ENCODE measurements around the gene ASCC3. TPM values are rescaled to one million over a fixed set of nuclear protein-coding genes. Genes with fewer than 3 reads are reported as not detected.
"Not testable (repeated sequence)": the region's sequence is repeated elsewhere in the genome, so short reads cannot be mapped to it uniquely, and the experiment has no call there.

Gene ASCC3
- total RNA-seq, 2 donors from 2014 or later: 61.7 to 81.6 TPM

DNA sequence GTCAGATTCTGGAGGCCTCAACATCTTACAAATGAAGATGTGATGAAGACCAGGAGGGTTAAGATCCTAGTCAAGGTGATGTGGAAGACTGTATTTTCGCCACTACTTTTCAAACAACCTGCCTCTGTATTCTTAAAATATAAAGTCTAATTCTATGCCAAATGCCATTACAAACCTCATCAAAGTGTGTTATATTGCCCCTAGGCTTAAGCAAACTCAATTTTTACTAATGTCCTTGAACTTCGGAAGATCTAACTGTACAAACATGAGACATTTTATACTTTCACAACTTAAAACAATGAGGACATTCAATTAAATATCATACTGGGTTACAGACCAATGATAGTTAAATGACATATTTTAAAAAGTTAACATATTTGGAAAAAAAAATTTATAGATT lies 19.1 kb downstream of the ASCC3 start:
- Mint-ChIP-seq H3K9me3 (no peaks in the 10 kb centered on the region), H3K36me3 (peaks cover 44% of the 10 kb centered on the region), H3K27me3 (no peaks in the 10 kb centered on the region), H3K27ac (no peak overlapping the region), H3K4me3 (no peak overlapping the region), H3K4me1 (ENCODE audit: low read depth in 2 of 2) (peaks cover 3 to 6% of the 10 kb centered on the region in 2 donors)
- ATAC-seq: no peak
- no peak for DNase-seq (ENCODE audit: low spot score)

DNA sequence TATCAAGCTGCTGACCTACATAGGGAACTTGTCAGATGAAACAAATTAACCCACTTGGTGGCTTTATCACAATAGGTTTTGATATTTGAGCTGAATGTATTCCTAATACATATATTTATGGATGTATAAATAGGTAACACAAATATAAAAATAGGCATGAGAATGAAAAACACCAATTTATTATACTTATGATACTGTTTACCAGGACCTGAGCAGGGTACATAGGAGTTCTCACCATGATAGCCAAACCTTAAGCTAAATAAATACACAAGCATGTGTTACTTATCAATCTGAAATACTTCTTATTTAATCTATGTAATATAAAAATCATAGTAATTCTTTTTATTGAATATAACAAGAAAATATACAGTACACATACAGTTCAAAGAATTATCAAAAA lies 25.0 kb downstream of the ASCC3 start:
- H3K4me3 Mint-ChIP-seq: no peak overlapping the region
- no peaks in the 10 kb centered on the region for H3K27me3 Mint-ChIP-seq
- H3K4me1 Mint-ChIP-seq (ENCODE audit: low read depth in 2 of 2): peaks cover 3 to 6% of the 10 kb centered on the region in 2 donors
- peaks cover 39% of the 10 kb centered on the region for H3K36me3 Mint-ChIP-seq
- DNase-seq (ENCODE audit: low spot score) (no peak), ATAC-seq (no peak)
- no peaks in the 10 kb centered on the region for H3K9me3 Mint-ChIP-seq
- H3K27ac Mint-ChIP-seq: no peak overlapping the region

DNA sequence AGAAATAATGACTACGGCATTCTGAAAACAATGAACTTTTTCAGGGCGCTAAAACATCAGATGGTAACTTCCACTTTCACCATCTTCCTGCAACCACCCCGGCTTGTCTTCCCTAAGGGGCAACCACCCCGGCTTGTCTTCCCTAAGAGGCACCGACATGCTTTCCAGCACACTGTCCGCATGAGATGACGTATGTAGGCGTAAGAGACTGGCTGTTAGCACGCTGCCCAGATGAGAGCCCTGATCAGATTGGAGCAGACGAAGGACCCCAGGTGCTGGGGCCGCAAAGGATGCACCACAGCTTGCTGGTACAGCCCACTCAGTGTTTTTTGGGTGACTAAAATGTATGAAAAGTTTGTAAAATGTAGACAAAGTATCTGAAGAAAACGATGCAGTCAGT lies 29.3 kb downstream of the ASCC3 start:
- peaks cover 6 to 7% of the 10 kb centered on the region in 2 donors for H3K4me1 Mint-ChIP-seq (ENCODE audit: low read depth in 2 of 2)
- peaks cover 18% of the 10 kb centered on the region for H3K36me3 Mint-ChIP-seq
- no peak for ATAC-seq
- H3K27me3 Mint-ChIP-seq: no peaks in the 10 kb centered on the region
- H3K4me3 Mint-ChIP-seq: no peak overlapping the region
- H3K9me3 Mint-ChIP-seq: no peaks in the 10 kb centered on the region
- DNase-seq (ENCODE audit: low spot score): no peak
- no peak overlapping the region for H3K27ac Mint-ChIP-seq

DNA sequence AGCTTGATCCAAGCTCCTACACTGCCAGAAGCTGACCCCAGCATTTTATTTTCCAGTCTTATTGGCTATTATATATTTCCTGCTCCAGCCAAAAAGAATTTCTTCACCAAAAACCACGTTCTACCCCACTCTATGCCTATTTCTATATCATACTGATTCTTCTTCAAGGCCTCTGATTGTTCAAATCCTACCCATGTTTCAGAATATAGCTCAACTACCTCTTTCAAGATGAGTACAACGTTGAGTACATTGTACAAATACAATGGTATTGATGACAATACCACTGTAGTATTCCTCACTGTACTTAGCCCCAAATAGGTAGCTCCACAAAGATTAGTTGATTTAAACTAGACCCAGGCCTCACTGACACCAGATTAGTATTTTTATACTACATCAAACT lies 31.0 kb downstream of the ASCC3 start:
- Mint-ChIP-seq H3K27me3 (no peaks in the 10 kb centered on the region), H3K4me1 (ENCODE audit: low read depth in 2 of 2) (peaks cover 16 to 17% of the 10 kb centered on the region in 2 donors), H3K4me3 (no peak overlapping the region), H3K9me3 (no peaks in the 10 kb centered on the region), H3K36me3 (peaks cover 13% of the 10 kb centered on the region), H3K27ac (no peak overlapping the region)
- no peak for ATAC-seq
- DNase-seq (ENCODE audit: low spot score): no peak

DNA sequence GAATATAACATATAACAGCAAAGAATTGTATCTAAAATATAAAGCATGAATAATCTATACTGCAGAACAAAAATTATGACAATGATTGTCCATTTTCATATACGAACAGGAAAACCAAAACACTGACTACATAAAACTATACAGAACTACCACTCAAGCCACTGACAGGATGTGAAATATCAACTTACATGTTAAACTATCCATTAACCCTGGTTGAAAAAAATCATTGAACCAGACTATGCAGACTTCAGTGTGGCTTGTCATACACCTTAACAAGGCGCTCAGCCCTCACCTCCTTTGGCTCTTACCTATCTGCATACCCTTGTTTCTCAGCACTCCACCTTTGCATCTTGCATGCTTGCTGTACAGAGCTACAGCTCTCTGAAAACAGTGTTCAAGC lies 34.9 kb downstream of the ASCC3 start:
- Mint-ChIP-seq H3K36me3 (peaks cover 13% of the 10 kb centered on the region), H3K4me1 (ENCODE audit: low read depth in 2 of 2) (peaks cover 20 to 28% of the 10 kb centered on the region in 2 donors), H3K4me3 (peak overlapping the region; percentile 1), H3K9me3 (no peaks in the 10 kb centered on the region), H3K27ac (peak overlapping the region in 1 of 2 donors; percentile 13), H3K27me3 (no peaks in the 10 kb centered on the region)
- DNase-seq (ENCODE audit: low spot score) (no peak), ATAC-seq (no peak)

DNA sequence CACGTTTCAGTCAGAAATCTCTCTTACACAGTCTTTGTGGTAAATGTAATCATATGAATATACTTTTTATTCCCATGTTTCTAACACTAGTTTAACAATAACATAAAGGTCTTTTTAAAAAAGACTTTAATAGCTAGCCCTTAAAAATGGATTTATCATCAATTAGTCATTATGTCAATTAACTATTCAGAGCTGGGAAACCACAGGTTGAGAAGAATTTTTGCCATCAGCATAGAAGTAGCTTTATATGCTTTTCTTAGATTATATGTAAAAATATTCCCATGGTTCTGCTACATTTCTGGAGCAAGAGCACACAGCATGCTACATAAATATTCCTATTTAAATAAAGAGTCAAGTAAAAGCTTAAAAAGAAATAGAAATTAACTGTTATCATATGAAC lies 35.5 kb downstream of the ASCC3 start:
- Mint-ChIP-seq H3K27ac (no peak overlapping the region), H3K27me3 (no peaks in the 10 kb centered on the region)

DNA sequence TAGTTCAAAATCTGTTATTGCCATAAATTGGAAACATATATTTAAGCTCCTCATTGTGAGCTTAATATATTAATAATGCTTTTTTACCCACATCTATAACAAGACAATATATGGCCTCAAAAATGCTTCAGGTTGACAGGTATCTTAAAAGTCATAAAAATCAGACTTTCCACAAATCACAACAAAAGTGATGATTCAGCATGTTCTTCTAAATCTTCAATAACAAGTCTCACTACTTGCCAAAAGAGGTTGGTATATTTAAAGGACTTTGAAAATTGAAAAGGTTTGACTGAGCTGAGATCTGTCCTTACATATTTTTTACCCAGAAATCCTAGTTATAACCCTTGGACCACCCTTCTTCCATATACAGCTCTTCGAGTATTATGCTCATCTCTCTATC lies 41.7 kb downstream of the ASCC3 start:
- H3K4me1 Mint-ChIP-seq (ENCODE audit: low read depth in 2 of 2): peaks cover 17 to 23% of the 10 kb centered on the region in 2 donors

More for the DNA sequence above, 35.5 kb downstream of the ASCC3 start:
- ATAC-seq (no peak), DNase-seq (ENCODE audit: low spot score) (no peak)
- H3K9me3 Mint-ChIP-seq: no peaks in the 10 kb centered on the region
- peaks cover 24 to 28% of the 10 kb centered on the region in 2 donors for H3K4me1 Mint-ChIP-seq (ENCODE audit: low read depth in 2 of 2)
- peaks cover 13% of the 10 kb centered on the region for H3K36me3 Mint-ChIP-seq
- H3K4me3 Mint-ChIP-seq: no peak overlapping the region

DNA sequence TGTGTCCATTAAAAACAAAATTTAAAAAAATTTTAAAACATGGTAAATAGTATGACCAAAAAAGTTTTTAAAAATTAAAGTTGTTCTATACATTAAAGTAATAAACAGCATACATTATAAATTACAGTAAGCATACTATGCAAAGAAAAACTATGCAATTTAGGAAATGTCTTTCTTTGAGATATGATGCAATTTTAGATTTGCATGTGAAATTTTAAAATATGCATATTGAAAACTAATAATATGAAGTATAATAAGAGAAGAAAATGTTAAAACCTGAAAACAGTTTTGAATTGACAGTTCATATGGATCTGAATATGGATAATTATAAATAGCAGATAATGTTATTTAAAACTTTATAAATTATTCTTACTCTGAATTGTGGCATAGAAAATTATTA lies 43.1 kb downstream of the ASCC3 start:
- no peak for ATAC-seq

More for the DNA sequence above, 41.7 kb downstream of the ASCC3 start:
- no peaks in the 10 kb centered on the region for H3K36me3 Mint-ChIP-seq
- H3K4me3 Mint-ChIP-seq: no peak overlapping the region
- H3K9me3 Mint-ChIP-seq: peaks cover 4% of the 10 kb centered on the region
- no peaks in the 10 kb centered on the region for H3K27me3 Mint-ChIP-seq
- ATAC-seq (no peak), DNase-seq (ENCODE audit: low spot score) (no peak)
- no peak overlapping the region for H3K27ac Mint-ChIP-seq

DNA sequence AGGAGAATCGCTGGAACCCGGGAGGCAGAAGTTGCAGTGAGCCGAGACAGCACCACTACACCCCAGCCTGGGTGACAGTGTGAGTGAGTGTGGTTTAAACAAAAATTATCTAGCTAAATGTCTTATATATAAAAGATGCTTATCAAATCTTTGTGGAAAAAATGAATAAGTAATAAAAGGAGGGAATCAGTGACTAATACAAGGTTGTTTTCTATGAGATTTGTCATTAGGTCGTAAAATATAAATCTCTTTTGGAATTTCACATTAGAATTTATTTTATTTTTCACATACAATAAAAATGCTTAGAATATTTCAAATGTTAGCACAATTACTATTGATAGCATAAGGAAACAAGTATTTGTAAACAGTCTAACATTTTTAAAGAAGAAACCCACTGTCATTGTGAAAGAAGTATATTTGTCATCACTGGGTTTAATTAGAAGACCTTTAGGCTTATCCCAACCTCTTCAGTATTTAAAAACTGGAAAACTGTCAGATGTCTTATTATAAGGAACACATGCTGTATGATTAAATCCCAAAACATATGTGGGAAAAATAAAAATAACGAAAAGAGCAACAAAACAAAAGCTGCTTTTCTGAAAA lies 47.1 kb downstream of the ASCC3 start:
- DNase-seq (ENCODE audit: low spot score) (no peak), ATAC-seq (no peak)
- peaks cover 9 to 12% of the 10 kb centered on the region in 2 donors for H3K4me1 Mint-ChIP-seq (ENCODE audit: low read depth in 2 of 2)
- H3K36me3 Mint-ChIP-seq: no peaks in the 10 kb centered on the region
- no peaks in the 10 kb centered on the region for H3K27me3 Mint-ChIP-seq
- H3K27ac Mint-ChIP-seq: no peak overlapping the region
- H3K4me3 Mint-ChIP-seq: no peak overlapping the region
- H3K9me3 Mint-ChIP-seq: peaks cover 4% of the 10 kb centered on the region

More for the DNA sequence above, 43.1 kb downstream of the ASCC3 start:
- H3K27me3 Mint-ChIP-seq: no peaks in the 10 kb centered on the region
- peaks cover 4% of the 10 kb centered on the region for H3K9me3 Mint-ChIP-seq
- no peak overlapping the region for H3K4me3 Mint-ChIP-seq
- peaks cover 18 to 26% of the 10 kb centered on the region in 2 donors for H3K4me1 Mint-ChIP-seq (ENCODE audit: low read depth in 2 of 2)
- no peak for DNase-seq (ENCODE audit: low spot score)
- no peak overlapping the region for H3K27ac Mint-ChIP-seq
- no peaks in the 10 kb centered on the region for H3K36me3 Mint-ChIP-seq

DNA sequence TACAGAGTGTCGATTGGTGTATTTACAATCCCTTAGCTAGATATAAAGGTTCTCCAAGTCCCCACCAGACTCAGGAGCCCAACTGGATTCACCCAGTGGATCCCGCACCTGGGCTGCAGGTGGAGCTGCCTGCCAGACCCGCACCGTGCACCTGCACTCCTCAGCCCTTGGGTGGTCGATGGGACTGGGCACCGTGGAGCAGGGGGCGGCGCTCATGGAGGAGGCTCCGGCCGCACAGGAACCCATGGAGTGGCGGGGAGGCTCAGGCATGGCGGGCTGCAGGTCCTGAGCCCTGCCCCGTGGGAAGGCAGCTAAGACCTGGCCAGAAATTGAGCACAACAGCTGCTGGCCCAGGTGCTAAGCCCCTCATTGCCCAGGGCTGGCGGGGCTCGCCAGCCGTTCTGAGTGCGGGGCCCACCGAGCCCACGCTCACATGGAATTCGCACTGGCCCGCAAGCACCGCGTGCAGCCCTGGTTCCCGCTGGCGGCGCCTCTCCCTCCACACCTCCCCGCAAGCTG lies 52.0 kb downstream of the ASCC3 start:
- H3K27me3 Mint-ChIP-seq; H3K9me3 Mint-ChIP-seq; H3K4me3 Mint-ChIP-seq; H3K4me1 Mint-ChIP-seq (ENCODE audit: low read depth in 2 of 2); DNase-seq (ENCODE audit: low spot score); H3K36me3 Mint-ChIP-seq; ATAC-seq; H3K27ac Mint-ChIP-seq: not testable (repeated sequence)

DNA sequence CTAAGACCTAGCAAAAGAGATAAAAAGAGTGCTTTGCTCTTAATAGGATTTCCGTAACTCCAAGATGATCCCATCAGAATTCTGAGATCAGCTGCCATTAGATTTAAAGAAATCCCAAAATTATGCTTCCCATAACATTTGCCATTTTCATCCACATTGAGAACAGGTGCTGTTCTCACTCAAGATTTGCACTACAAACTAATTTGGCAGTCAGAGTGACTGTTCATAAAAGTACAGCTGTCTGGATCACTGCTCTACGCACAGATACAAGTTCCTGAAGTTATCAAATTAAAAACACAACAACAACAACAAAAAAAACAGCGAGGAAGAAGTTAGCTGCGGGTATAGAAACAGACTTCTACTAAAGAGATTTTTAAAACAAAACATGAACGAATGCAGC lies 58.1 kb downstream of the ASCC3 start:
- Mint-ChIP-seq H3K27me3 (no peaks in the 10 kb centered on the region), H3K27ac (no peak overlapping the region), H3K36me3 (no peaks in the 10 kb centered on the region), H3K4me3 (no peak overlapping the region), H3K4me1 (ENCODE audit: low read depth in 2 of 2) (peaks cover 3 to 6% of the 10 kb centered on the region in 2 donors), H3K9me3 (no peaks in the 10 kb centered on the region)
- ATAC-seq (no peak), DNase-seq (ENCODE audit: low spot score) (no peak)

DNA sequence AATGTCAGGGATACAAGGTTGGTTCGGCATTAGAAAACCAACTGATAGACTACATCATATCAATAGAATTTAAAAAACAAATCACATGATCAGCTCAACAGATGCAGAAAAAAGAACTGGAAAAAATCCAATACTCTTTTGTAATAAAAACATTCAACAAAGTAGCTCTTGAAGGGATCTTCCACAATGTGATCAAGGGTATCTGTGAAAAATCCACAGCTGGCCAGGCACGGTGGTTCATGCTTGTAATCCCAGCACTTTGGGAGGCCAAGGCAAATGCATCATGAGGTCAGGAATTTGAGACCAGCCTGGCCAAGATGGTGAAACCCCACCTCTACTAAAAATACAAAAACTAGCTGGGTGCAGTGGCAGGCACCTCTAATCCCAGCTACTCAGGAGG lies 63.1 kb downstream of the ASCC3 start:
- H3K4me3 Mint-ChIP-seq: no peak overlapping the region
- no peak overlapping the region for H3K27ac Mint-ChIP-seq
- no peak for DNase-seq (ENCODE audit: low spot score)
- H3K27me3 Mint-ChIP-seq: no peaks in the 10 kb centered on the region
- peaks cover 18 to 20% of the 10 kb centered on the region in 2 donors for H3K4me1 Mint-ChIP-seq (ENCODE audit: low read depth in 2 of 2)
- H3K36me3 Mint-ChIP-seq: peaks cover 12% of the 10 kb centered on the region
- ATAC-seq: no peak
- peaks cover 3% of the 10 kb centered on the region for H3K9me3 Mint-ChIP-seq

DNA sequence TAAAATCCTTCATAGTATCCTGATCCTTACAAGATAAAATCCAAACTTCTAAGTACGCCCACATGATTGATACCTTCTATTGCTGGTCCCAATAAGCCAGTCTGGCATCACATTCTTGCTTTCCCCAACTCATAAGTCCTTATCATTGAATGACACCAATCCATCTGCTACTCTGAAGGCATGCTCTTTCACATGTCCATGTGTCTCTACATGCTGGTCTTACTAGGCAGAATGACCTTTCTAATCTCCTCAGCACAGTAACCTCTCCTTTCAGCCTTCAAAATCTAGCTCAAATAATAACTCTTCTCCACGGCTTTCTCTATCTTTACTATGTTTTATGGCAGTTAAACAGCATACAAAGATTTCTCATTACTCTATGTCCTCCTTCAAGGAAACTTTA lies 71.1 kb downstream of the ASCC3 start:
- no peaks in the 10 kb centered on the region for H3K27me3 Mint-ChIP-seq
- DNase-seq (ENCODE audit: low spot score) (no peak), ATAC-seq (no peak)
- H3K4me3 Mint-ChIP-seq: no peak overlapping the region
- H3K36me3 Mint-ChIP-seq: peaks cover 8% of the 10 kb centered on the region
- H3K9me3 Mint-ChIP-seq: no peaks in the 10 kb centered on the region
- H3K4me1 Mint-ChIP-seq (ENCODE audit: low read depth in 2 of 2): peaks cover 21 to 23% of the 10 kb centered on the region in 2 donors
- H3K27ac Mint-ChIP-seq: no peak overlapping the region

DNA sequence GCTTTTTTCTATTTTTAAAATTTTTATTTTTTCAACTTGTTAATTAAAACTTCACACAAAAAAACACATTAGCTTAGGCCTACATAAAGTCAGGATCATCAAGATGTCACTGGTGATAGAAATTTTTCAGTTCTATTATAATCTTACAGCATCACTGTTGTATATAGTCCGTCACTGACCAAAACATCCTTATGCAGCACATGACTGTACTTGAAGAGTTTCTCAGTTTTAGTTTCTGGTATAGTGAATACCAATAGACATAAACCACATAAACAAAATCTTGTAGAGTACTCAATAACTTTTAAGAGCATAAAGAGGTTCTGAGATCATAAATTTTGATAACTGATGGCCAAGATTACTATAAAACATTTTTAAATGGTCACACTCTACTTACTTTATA lies 71.8 kb downstream of the ASCC3 start:
- DNase-seq (ENCODE audit: low spot score): no peak
- H3K36me3 Mint-ChIP-seq: peaks cover 15% of the 10 kb centered on the region
- no peak for ATAC-seq
- H3K4me3 Mint-ChIP-seq: no peak overlapping the region
- peaks cover 25 to 27% of the 10 kb centered on the region in 2 donors for H3K4me1 Mint-ChIP-seq (ENCODE audit: low read depth in 2 of 2)
- no peaks in the 10 kb centered on the region for H3K27me3 Mint-ChIP-seq
- no peak overlapping the region for H3K27ac Mint-ChIP-seq
- no peaks in the 10 kb centered on the region for H3K9me3 Mint-ChIP-seq
